CD4-positive, alpha-beta T cell treated with Interleukin-15 for 1 hour (primary cell): ENCODE results near the gene SLC26A1.
"Not testable (repeated sequence)": the region's sequence is repeated elsewhere in the genome, so short reads cannot be mapped to it uniquely, and the experiment has no call there.

Source experiments
- DNase-seq: peaks from one replicate; pipeline ENCODE4 v3.0.0-alpha.2; 2020

SLC26A1 gene

DNA sequence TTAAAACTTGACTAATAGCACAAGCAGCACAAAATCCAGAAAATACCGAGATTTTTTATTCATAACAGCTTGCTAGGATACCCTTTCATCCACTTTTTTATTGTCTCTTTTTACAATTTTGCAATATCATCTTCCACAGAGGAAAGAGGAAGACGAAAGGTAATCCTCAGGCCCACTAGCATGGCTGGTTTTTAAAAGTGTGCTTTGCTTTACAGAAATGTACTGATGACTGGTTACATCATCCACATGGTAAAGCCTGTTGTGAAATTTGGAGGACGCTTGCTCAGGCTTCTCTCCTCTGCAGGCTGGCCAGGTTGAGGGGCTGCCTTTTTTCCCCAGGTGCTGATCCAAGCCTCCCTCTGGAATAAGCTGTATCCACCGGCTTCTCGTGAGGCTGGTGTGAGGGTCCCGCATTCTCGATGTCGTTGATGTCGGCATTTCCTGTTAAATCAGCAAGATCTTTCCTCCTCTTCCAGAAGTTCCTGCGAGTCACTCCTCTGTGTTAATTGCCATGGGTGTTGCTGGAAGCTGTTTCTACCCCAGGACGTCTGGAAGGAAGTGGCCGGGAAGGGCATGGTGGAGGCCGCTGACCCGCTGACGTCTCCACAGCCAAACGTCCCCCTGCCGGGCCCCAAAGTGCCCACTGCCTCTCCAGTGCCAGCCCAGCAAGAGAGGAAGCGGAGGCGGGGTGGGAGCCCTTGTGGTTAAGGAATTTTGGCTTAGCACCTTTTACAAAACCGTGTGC lies 14.1 kb downstream of the SLC26A1 start:
- no peak for DNase-seq

DNA sequence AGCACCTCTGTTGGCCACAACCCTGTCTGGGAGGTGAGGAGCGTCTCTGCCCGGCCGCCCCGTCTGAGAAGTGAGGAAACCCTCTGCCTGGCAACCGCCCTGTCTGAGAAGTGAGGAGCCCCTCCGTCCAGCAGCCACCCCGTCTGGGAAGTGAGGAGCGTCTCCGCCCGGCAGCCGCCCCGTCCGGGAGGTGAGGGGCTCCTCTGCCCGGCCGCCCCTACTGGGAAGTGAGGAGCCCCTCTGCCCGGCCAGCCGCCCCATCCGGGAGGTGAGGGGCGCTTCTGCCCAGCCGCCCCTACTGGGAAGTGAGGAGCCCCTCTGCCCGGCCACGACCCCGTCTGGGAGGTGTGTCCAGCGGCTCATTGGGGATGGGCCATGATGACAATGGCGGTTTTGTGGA lies 17.2 kb downstream of the SLC26A1 start:
- not testable (repeated sequence) for DNase-seq

DNA sequence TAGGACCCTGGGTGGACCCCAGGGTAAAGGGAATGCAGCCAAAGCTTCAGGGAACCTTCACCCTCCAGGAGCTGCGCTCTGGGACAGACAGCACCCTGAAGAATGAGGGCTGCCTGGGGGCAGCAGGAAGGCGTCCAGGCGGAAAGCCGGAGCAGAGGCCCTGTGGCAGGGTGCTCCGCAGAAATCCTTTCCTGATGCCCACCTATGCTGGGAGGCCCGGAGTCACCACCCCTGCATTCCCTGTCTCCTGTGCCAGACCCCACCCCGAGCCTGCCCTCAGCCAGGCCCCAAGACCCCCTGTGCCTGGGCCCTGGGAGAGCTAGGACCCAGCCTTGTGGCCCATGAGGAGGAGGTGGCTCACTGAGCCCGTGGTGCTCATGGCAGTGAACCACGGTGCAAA lies 18.5 kb downstream of the SLC26A1 start:
- no peak for DNase-seq

DNA sequence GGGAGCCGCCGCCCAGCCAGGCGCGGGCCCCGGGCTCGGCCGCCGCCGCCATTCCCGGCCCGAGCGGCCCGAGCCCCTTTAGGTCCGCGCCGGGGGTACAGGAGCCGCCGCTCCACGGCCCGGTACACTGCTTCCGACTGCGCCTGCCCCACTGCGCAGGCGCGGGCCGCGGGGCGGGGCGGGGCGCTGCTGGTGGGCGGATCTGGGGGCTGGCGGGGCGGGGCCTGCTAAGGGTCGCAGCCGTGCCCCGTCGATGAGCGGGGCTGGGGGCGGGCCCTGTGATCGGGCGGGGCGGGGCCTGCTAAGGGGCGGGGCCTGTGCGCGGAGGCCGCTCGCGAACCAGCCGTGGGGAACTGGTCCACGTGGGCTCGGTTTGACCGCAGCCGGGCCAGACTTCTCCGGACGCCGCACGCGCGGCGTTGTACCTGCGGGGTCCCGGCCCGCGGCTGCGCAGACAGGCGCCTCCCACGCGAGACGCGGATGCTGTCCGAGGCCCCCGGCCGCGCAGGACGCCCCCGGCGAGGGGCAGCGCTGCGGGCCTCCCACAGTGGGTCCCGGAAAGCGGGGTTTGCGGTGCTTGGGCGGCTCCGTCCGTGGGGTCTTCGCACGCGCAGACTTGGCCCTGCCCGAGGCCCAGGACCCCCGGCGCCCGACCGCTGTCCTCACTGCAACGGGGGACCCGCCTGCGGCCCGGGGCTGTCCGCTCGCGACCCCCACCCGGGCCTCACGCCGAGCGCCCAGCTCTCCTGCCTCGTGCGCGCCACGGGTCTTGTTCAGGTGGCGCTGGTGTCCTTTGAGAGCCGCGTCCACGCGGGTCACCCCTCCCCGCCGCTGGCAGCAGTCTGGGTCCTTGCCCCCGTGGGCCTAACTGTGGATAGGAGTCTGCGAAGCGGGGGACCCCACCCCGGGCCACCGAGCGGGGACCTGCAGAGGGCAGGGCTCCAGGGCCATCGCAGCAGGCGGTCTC lies 19.5 kb downstream of the SLC26A1 start, which contains the start of gene DGKQ:
DGKQ (minus strand) TSS at position 139 of the 967 bp plus-strand sequence; CDS start at position 52, 87 bp downstream.
- DNase-seq: peak; percentile 90

DNA sequence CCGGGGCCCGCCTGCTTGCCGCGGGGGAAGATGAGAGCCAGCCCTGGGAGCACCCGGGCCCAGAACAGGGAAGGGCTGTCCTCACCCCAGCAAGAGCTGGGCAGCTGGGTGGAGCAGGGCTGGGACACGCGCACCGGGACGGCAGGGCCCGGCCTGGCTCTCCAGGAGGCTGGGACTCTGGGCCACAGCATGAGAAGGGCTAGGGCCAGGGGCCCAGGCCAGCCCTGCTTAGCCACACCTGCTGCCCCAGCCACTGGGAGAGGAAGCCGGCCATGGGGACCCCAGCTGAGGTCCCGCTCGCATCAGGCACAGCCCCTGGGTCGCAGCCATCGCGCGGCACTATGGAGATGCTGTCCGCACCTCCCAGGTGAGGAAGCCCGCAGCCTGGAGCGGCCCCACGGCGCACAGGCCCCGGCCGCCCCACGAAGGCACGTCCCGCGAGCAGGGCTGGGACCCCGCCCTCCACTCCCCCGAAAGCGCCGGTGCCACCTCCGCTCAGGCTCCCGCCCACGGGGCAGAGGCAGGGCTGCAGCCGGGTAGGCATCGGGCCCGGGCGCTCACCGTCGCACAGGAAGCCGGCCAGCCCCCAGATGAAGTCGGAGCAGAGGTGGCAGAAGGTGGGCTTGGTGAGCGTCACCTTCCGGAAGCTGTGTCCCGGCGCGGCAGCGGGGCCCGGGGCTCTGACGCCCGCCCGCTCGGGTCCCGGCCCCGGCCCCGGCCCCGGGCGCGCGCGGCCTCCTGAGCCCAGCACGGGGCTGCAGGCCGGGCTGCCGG lies 20.4 kb downstream of the SLC26A1 start:
- peak; percentile 51 for DNase-seq

DNA sequence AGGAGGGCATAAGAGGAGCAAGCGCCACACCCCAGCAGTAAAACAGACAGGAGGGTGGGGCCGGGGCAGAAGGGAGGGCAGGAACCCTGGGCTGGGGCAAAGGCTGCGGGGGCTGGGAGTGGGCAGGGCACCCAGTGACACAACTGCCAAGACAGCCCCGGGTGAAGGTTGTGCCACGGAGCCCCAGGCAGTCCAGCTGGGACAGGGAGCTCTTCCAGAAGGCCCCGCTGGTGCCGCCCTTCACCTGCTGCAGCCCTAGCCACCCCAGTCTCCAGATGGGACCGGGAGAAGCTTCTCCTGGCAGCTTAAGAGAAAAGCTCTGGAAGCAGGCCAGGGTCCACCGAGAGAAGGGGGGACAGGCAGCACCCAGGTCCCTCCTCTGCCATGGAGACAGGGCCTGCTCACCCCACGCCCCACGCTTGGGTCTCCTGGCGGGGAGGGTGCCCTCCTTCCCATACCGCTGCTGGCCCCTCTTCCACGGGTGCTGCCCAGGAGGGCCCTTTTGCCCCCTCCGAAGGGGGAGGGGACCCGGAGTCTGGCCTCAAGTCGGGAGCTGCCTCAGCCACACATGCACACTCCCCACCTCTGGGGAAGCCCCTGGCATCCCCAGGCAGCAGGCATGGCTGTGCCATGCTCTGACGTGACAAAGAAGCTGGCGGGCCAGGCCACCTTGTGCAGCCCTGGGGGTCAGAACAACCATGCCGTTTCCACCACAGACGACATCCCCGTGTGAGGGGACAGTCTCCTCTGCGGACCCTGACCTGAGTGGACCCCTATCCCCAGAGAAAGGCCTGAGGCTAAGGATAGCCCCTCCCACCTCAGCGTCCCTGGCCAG lies 21.3 kb downstream of the SLC26A1 start:
- no peak for DNase-seq

DNA sequence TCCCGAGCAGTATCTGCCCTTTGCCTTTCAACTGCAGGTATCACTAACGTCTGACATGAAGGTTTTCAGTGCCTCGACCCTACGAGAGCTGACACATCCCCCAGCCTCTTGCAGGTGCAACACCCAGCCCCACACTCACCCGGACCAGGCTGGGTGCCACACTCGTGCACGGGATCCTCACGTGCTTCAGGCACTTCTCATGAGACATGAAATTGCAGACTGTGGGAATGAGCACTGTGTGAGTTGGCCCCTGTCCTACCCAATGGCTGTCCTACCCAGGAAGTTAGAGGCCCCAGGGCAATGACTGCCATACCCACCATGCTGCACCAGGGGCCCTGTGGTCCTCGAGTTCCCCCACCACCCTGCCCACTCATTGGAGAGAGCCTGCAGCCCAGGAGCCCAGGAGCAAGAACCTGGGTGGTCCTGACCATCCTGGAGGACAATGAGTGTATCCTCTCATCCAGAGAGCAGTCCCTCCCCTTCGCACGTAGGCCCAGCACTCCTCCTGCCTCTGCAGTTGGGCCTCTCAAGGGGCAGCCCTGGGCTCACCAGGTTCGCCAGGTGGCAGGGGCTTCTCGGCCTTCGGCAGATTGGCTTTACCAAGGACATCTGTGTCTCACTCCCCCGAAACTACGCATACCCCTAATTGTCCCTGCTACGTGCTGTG lies 22.2 kb downstream of the SLC26A1 start:
- DNase-seq: no peak

DNA sequence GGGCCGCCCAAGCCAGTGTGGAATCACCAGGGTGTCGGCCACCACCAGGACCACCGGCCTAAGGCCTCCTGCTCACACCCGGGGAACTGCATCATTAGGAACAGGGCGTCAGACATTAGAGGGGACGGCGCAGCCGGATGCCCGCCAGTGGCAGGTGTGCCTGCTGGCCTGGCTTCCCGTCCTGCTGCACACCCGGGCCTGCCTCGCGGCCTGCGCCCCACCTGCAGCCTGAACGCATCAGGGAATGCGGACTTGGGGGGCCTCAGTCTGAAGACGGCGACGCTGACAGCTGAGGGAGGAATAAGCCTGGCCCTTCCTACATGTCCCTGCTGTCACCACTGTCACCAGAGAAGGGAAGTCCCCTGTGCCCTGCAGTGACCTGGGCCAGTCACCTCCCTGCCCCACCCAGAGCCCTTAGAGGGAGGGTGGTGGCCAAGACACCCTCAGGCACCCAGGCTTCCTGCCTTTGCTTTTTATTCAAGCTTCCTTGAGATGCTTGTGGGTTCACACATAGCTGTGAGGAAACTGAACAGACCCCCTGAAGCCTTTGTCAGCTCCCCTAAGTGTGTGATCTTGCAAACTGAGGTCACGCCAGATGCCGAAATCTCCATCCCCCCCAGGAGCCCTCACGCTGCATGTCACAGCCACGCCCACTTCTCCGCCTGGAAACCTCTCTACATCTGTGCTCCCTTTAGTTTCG lies 23.0 kb downstream of the SLC26A1 start:
- peak; percentile 75 for DNase-seq

DNA sequence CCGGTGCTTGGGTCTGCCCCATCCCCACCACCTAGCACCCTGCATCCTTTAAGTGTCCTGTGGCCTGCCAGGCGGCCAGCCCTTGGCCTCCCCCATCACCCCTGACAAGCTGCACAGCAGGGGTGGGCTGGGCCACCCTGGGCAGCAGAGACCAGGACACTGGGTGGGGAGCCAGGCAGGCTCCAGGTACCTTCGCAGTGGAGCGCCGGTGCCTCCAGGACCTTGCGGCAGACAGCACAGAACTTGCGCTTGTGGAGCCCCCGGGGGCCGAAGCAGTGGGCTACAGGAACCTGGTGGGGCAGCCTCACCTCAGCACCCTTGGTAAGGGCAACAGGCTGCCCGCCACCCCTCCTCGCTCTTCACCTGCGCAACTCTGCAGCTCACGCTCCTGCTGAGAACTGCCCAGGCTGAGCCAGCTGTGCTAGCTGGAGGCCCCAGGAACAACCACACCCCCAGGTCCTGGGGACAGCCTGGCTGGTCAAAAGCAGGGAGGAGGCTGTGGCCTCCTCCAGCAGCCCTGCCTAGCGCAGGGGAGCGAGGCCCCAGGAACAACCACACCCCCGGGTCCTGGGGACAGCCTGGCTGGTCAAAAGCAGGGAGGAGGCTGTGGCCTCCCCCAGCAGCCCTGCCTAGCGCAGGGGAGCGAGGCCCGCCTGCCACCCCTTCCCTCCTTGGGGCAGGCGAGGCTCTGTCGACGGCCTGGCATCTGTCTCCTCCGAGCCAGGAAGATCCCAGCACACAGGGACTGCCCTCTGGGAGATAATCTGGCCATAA lies 24.4 kb downstream of the SLC26A1 start:
- no peak for DNase-seq

DNA sequence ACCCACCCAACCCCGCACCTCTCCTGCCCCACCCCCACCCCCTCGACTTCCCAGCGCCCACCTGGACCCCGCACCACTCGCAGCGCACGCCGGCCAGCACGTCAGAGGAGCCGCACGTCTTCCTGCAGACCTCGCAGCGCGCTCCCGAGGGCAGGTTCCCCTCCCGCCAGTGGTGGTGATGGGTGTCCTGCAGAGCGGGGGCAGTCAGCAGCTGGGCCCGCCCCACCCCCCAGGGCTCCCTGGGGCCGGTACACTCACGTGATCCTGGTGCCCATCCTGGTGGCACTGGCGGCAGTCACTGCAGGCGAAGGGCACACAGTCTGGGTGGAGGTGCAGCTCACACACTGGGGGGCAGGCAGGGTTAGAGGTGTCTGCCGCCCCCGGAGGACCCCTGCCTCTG lies 25.0 kb downstream of the SLC26A1 start:
- no peak for DNase-seq

DNA sequence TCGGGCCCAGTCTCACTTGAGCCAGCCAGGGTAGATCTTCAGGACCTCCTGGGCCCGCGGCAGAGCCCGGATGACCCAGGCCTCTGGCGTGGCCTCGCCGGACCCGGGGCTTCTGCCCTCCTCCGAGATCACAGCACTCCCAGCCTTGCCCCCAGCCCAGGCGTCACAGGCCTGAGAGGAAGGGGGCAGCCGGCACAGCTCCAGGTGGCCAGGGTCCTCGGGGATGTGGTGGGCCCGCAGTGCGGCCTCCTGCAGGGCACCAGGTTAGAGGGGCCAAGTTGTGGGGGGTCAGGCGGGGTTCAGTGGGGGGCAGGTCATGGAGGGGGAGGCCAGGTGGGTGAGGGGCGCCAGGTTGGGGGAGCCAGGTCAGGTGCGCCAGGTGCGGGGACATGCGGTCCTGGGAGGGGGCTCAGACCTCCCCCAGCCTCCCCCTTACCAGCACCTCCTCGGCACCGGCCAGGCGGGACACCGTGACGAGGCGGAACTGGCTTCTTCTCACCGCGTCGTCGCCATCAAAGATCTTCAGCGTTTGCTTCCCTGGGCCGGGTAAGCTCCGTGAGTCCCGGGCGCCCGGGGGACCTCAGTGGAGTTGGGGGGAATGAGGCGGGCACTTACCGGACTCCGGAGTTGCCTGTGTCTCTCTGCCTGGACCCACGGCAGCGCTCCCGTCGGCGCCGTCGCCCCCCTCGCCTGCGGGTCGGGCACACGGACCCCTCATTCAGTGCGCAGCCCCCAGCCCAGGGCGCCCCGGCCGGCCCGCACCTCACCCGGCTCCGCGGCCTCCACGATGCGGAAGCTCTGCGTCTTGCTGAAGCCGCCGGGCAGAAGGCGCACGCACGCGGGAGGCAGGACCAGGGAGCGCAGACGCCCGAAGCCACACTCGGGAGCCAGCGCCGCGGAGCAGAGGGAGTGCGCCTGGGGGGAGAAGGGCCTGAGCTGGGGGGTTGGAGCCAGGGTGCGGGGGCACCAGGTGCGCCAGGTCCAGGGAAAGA lies 25.8 kb downstream of the SLC26A1 start:
- DNase-seq: no peak

DNA sequence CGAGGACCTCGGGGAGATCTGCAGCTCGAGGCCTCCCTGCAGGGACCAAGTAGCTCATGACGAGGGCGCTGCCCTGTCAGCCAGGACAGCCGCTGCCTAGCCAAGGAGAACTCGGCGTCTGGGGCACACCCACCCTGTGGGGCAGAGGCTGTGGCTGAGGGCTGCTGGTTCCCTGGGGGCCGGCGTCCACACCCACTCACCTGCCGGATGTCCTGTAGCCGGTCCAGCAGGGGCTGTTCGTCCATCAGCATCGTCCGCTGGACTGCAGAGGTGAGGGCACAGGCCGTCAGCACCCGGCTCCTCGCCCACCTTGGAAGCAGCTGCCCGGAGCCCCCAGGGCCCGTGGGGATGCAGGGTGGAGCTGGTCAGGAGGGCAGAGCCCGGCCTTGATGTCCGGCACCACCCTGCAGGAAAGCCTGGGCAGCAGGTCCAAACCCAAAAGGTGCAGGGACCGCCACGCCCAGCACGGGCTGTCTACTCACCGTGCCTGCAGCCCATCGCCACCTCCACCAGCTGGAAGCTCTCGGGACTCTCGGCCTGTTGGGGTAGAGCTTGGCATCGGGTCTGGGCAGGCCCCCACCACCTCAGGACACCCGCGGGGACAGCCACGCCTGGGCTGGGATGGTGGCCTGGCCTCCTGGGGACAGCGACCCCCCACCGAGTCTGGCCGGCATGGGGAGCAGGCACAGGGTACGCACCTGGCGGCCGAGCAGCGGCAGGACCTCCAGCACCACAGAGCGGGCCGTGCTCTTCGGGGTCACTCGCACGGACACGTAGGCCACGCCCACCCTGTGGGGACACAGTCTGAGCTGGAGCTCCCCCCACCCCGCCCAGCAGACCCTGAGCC lies 26.7 kb downstream of the SLC26A1 start:
- no peak for DNase-seq

DNA sequence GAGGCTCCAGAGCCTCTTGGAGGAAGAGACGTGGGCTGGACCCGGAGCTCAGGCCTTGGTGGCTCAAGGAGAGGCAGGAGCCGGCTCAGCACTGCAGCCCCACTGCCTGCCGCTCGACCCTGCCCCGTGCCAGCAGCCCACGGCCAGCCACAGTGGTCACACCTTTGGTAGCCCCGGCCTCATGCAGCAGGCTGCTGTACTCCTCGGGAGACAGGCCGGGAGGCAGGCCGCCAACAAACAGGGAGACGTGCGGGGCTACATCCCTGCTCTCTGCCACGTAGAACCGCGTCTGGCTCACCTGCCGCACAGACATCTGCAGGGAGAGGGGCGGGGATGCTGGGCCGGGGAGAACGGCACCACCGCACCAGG lies 27.5 kb downstream of the SLC26A1 start:
- DNase-seq: no peak

DNA sequence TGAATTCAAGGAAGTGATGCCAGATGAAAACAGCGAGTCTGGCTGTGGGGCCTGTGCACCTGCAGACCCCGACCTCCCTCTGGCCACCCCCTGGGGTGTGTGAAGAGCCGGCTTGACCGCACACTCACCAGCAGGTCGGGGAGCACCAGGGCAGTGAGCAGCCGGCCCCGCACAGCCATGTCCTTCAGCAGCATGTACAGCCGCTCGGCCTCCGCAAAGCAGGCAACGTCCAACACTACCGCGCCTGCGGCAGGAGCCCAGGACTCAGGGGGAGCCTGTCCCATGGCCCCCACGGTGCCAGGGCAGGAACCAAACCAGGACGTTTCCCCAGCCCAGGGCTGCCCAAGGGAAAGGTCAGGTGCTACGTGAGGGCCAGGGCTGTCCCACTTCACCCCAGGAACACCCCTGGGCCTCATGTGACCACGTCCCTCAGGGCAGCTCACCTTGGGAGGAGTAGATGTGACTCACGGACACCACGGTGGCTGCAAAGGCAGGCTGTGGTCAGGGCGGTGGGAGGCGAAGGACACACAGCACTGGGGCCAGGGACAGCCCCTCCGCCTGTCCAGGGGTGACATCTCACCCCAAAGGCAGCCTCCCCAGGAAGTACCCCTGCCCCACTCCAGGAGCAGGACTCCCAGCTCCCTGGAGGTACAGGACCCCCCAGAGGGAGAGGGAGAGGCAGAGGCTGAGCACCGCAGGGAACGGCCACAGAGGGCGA lies 28.0 kb downstream of the SLC26A1 start:
- DNase-seq: no peak

DNA sequence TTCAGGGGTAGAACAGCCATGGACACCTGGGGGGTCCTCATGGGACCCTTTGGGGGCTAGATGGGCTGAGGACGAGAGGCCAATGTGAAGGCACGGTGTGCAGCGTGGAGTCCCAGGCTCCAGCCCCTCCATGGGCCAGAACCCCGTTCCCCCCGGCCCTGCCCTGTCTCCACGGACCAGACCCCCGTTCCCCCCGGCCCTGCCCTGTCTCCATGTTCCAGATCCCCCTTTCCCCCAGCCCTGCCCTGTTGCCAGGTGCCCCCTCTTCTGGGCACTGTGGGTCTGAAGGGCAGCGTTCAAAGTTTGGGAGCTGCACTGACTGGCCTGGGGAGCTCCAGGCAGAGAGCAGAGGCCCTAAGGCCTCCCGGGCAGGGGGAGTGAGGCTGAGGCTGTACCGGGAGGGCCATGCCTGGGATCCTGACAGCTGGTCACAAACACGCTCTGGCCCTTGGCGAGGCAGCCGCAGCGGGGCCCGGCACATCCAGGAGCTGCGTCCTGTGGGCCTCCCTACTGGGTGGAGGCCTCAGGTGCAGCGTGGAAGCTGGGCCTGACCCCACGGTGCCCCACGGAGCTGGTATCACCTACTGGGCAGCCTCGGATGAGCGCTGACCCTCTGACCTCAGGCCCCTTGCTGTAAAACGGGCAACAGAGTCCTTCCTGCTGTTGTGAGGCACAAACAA lies 28.7 kb downstream of the SLC26A1 start:
- DNase-seq: no peak
